GM23248 (cell line): Measurements from ENCODE around the gene LDLRAD3.

Experiments
- EZH2 ChIP-seq: fragments of 200-600 bp; sonication (generic); IDR thresholded peaks from 2 replicates; pipeline ENCODE4 v1.6.1; 2018; ENCODE audit warnings: antibody characterized with exemption, mild to moderate bottlenecking; ENCODE audit not compliant: insufficient read depth, poor library complexity, severe bottlenecking
- EZH2phosphoT487 ChIP-seq: fragments of 200-600 bp; sonication (generic); IDR thresholded peaks from 2 replicates; pipeline ENCODE4 v1.6.1; 2018; ENCODE audit warnings: antibody characterized with exemption, moderate library complexity, mild to moderate bottlenecking, low read depth; ENCODE audit not compliant: insufficient read depth

- TF ChIP-seq EZH2 = no peak
- no peak for TF ChIP-seq EZH2phosphoT487
These were observed 313.5 kb downstream of the LDLRAD3 start for GRCh38 chr11:36257351-36257750.
